HG03469 (cell line): ENCODE results near the gene FLNB.
A peak's percentile ranks its signal among the peaks of the same experiment; 100 is the strongest.

ENCODE experiments used
- ATAC-seq: cut with Tn5 transposase; IDR thresholded peaks from one replicate; pipeline ENCODE4 v1.9.1; 2021; ENCODE audit warnings: mild to moderate bottlenecking, moderate library complexity, moderate number of reproducible peaks; ENCODE audit not compliant: unreplicated experiment

Gene FLNB

GRCh38 chr3:58027704-58028317 lies 19.6 kb downstream of the FLNB start:
- no peak for ATAC-seq

DNA sequence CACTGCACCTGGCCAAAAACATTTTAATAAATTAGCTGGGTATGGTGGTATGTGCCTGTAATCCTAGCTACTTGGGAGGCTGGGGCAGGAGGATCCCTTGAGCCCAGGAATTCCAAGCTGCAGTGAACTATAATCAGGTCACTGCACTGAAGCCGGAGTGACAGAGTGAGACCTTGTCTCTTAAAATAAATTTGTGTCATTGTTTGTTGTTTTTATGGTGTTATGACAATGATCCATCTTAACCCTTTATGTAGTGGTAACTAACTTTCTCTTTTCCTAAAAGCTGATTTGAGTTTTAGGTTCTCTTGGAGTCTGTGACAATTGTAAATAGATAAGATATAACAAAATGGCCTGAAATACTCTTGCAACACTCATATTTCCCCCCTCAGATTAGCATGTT lies 20.7 kb downstream of the FLNB start:
- ATAC-seq = no peak

DNA sequence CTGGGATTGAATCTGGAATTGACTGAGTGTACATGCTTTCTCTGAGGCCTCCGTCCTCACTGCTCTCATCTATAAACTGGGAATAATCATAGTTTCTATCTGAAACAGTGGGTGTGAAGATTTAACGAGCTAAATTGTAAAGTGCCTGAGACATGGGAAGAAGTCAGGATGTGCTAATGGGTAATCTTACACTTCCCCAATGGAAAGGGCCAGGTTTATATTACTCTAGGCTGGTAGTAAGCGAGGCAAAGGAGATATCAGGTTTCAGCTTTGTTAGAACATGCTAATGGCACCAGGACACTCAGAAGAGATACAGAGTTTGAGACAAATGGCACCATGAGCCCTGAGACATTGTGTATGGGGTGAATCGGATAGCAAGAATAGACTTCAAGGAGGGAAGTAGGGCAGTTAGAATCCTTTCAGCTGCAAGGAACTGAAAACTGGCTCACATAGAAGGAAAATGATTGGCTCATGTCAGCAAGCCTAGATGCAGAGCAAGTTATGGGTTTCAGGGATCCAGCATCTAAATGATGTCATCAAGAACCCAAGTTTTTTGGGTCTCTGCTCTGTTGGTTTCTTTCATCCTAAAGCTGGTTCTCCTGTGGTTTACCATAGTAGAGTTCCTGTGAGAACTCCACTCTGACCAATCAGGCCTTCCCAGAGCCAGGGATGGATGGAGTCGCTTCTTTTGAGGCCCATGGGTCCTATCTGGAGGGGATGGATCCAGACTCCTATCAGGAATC lies 21.8 kb downstream of the FLNB start:
- ATAC-seq = no peak

GRCh38 chr3:58032186-58032585 lies 24.0 kb downstream of the FLNB start:
- ATAC-seq = no peak

- ATAC-seq = peak; percentile 99
Observed at GRCh38 chr3:58034738-58035523, 26.7 kb downstream of the FLNB start.

GRCh38 chr3:58035524-58036255 lies 27.5 kb downstream of the FLNB start:
- ATAC-seq = no peak

GRCh38 chr3:58036293-58037032 lies 28.2 kb downstream of the FLNB start:
- no peak for ATAC-seq

DNA sequence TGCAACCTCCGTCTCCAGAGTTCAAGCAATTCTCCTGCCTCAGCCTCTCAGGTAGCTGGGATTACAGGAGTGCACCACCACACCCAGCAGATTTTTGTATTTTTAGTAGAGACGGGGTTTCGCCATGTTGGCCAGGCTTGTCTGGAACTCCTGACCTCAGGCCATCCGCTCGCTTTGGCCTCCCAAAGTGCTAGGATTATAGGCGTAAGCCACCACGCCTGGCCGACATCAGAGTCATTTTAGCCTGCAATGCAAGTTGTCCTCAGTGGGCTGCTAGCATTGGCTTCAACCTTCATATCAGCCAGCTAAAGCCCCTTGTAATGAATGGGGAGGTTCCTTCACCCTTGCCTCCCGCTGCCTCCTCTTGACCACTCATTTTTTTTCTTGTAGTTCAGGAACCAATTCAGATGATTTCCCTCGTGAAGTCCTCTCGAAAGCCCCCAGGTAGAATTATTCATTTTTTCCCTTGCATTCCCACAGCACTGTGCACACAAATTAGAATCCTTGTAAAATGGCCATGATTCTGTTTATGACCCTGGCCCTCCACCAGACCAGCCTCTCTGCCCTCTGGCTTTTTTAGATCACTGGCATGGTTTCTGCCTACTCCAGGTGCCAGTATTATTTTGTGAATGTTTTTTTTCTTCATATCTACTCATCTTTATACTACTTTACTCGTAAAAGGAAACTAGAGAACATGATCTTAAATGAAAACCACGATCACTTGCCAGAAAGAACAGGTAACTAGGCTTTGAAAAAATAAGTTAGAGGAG lies 29.1 kb downstream of the FLNB start:
- no peak for ATAC-seq

GRCh38 chr3:58038675-58039292 lies 30.6 kb downstream of the FLNB start:
- ATAC-seq = no peak

- no peak for ATAC-seq
Observed at GRCh38 chr3:58039601-58040000, 31.4 kb downstream of the FLNB start.

- ATAC-seq = no peak
Observed at GRCh38 chr3:58041182-58041825, 33.1 kb downstream of the FLNB start.

DNA sequence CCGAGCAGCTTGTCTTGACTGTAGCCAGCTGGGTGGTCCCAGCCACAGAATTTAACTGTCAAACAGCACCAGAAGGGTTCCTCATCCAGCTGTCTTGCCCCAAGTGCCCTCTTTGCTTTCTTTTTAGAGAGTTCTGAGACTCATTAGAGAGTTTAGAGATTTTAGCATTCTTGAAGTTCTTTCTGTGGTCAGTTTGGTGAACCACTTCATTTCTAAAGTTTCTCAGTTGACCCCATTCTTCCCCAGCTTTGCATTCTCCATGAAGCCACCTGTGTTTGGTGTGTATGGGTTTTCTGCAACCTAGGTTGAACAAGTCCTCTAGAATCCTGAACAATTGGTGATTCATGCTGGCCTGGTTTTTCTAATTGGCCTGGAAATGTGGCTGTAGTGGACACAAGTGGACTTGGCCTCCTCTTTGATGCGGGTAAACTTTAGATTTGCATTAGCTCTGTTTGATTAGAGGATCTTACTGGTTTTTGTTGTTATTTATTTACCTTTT lies 33.7 kb downstream of the FLNB start:
- peak; percentile 86 for ATAC-seq

- ATAC-seq = no peak
Observed at GRCh38 chr3:58042947-58043707, 34.9 kb downstream of the FLNB start.

- no peak for ATAC-seq
Observed at GRCh38 chr3:58043933-58044332, 35.7 kb downstream of the FLNB start.

- no peak for ATAC-seq
Observed at GRCh38 chr3:58044691-58045483, 36.7 kb downstream of the FLNB start.

DNA sequence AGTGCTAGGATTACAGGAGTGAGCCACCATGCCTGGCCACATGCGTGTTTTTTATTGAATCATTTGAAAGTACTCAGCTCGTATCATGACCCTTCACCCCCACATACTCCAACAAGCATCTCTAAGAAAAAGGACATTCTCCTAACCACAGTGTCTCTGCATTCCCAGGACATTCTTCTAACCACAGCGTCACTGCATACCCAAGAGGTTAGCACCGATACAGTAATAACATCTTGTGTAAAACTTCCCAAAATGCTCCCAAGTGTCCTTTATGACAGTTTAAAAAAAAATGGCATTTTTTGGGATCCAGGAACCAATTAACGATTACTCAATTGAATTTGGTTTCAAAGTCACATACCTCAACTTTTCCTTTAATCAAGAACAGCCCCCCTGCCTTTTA lies 39.6 kb downstream of the FLNB start:
- no peak for ATAC-seq

GRCh38 chr3:58048301-58048700 lies 40.1 kb downstream of the FLNB start:
- ATAC-seq = no peak
